ENCODE measurements around the gene ACAP2. TPM values are rescaled to one million over a fixed set of nuclear protein-coding genes. Genes with fewer than 3 reads are reported as not detected.

ACAP2 gene
- total RNA-seq, 2 experiments from 2014 or later: 43.9 to 80.7 TPM

DNA sequence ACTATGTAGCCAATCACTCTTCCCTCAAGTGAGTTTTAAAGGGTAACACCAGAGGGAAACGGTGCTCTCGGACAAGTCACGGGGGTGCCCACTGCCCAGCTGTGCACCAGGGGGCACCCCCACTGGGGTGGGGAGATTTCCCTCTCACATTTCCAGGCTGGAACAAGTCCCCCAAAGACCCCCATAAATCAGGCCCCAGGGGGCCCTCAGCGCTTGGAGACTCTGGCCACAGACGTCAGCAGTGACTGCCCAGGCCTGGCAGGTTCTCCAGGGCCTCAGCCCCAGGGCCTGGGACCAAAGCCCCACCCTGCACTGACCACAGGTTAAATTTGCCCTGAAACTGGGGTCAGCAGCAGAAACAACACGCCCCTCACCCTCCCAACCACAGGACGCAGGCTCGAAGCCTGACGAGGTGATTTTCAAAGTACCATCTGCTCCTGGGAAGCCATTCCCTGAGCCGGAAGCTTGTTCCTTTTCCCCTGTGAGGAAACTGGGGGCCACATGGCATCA is 188.8 kb downstream of the ACAP2 start:
- Histone ChIP-seq H3K4me1 (ENCODE audit: insufficient read depth, low read length, poor library complexity, severe bottlenecking) (peaks cover 25% of the 10 kb centered on the region), H3K4me2 (ENCODE audit: low read length) (no peak overlapping the region), H3K9me2 (ENCODE audit: insufficient read depth, low read length) (no peaks in the 10 kb centered on the region), H3K79me2 (ENCODE audit: insufficient read depth, low read depth, low read length) (no peaks in the 10 kb centered on the region), H3K36me3 (ENCODE audit: insufficient read depth, low read length) (no peaks in the 10 kb centered on the region), H3K9me3 (ENCODE audit: low read length) (no peaks in the 10 kb centered on the region), H3K27ac (ENCODE audit: low read depth, low read length, poor library complexity, severe bottlenecking) (no peak overlapping the region), H3K4me3 (ENCODE audit: low read depth, low read length, poor library complexity, severe bottlenecking) (no peak overlapping the region), H4K20me1 (ENCODE audit: insufficient read depth, low read length) (no peaks in the 10 kb centered on the region), H2AFZ (ENCODE audit: low read length) (no peak overlapping the region)
- TF ChIP-seq, protein P1, sequence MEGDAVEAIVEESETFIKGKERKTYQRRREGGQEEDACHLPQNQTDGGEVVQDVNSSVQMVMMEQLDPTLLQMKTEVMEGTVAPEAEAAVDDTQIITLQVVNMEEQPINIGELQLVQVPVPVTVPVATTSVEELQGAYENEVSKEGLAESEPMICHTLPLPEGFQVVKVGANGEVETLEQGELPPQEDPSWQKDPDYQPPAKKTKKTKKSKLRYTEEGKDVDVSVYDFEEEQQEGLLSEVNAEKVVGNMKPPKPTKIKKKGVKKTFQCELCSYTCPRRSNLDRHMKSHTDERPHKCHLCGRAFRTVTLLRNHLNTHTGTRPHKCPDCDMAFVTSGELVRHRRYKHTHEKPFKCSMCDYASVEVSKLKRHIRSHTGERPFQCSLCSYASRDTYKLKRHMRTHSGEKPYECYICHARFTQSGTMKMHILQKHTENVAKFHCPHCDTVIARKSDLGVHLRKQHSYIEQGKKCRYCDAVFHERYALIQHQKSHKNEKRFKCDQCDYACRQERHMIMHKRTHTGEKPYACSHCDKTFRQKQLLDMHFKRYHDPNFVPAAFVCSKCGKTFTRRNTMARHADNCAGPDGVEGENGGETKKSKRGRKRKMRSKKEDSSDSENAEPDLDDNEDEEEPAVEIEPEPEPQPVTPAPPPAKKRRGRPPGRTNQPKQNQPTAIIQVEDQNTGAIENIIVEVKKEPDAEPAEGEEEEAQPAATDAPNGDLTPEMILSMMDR (conservative IDR thresholded peaks at IDR 0.05; ENCODE audit: low read length): no peak
- no peak for TF ChIP-seq EZH2phosphoT487 (IDR thresholded peaks at IDR 0.05; ENCODE audit: borderline replicate concordance, low read depth, low read length)
- ChIA-PET CTCF (ENCODE audit: unreplicated experiment) (no interaction called here), POLR2A (no interaction called here)
- intact Hi-C loops (cut with micrococcal nuclease; ENCODE audit: unreplicated experiment): no loop called here
- BruUV-seq (replicated peaks): no TSS peak
- no peak for DNase-seq (ENCODE audit: low spot score)

GRCh38 chr3:195251336-195252065 is 191.3 kb downstream of the ACAP2 start:
- H3K9me3 ChIP-seq (ENCODE audit: low read length): no peaks in the 10 kb centered on the region
- H3K4me2 ChIP-seq (ENCODE audit: low read length): no peak overlapping the region
- ChIA-PET POLR2A (interaction anchor here (0.6 to 1.4 kb wide), 2 partner anchors 13 to 242 kb away, joined by 3 read pairs; no protein-coding TSS in a partner anchor), CTCF (ENCODE audit: unreplicated experiment) (no interaction called here)
- no TSS peak for BruUV-seq (replicated peaks)
- DNase-seq (ENCODE audit: low spot score): no peak
- H3K4me3 ChIP-seq (ENCODE audit: low read depth, low read length, poor library complexity, severe bottlenecking): no peak overlapping the region
- intact Hi-C loops (cut with micrococcal nuclease; ENCODE audit: unreplicated experiment): no loop called here
- H3K4me1 ChIP-seq (ENCODE audit: insufficient read depth, low read length, poor library complexity, severe bottlenecking): peaks cover 7% of the 10 kb centered on the region
- 0 out of 2 replicates have a peak, but pooled peaks cover 6% of the 10 kb centered on the region for H3K36me3 ChIP-seq (ENCODE audit: insufficient read depth, low read length)
- no peak for TF ChIP-seq EZH2phosphoT487 (IDR thresholded peaks at IDR 0.05; ENCODE audit: borderline replicate concordance, low read depth, low read length)
- TF ChIP-seq, protein P1 (conservative IDR thresholded peaks at IDR 0.05; ENCODE audit: low read length): no peak
- no peak overlapping the region for H3K27ac ChIP-seq (ENCODE audit: low read depth, low read length, poor library complexity, severe bottlenecking)
- no peaks in the 10 kb centered on the region for H3K9me2 ChIP-seq (ENCODE audit: insufficient read depth, low read length)
- no peak overlapping the region for H2AFZ ChIP-seq (ENCODE audit: low read length)
- H4K20me1 ChIP-seq (ENCODE audit: insufficient read depth, low read length): no peaks in the 10 kb centered on the region
- no peaks in the 10 kb centered on the region for H3K79me2 ChIP-seq (ENCODE audit: insufficient read depth, low read depth, low read length)

Measured in OCI-LY7 (cell line).